Effector memory CD8-positive, alpha-beta T cell (primary cell): ENCODE results near the gene HS3ST6.

Source experiments
- ATAC-seq: fragments of 150-1000 bp; cut with Tn5 transposase; replicated peaks from 2 replicates; pipeline ENCODE4 v1.10.0; 2021; ENCODE audit warnings: mild to moderate bottlenecking, moderate library complexity
- DNase-seq, 3 experiments: peaks; one replicate each; pipeline ENCODE4 v3.0.0; 2021
- H3K27ac Mint-ChIP-seq, 2 donors: one replicate each; pipeline ENCODE4 v1.8.0; 2022; ENCODE audit warnings: mild to moderate bottlenecking in 2 of 2, mixed read lengths in 2 of 2, moderate library complexity in 2 of 2
- H3K27me3 Mint-ChIP-seq, 2 donors: one replicate each; pipeline ENCODE4 v1.8.0; 2022; ENCODE audit warnings: mixed read lengths in 2 of 2
- H3K36me3 Mint-ChIP-seq: one replicate; pipeline ENCODE4 v1.8.0; 2022; ENCODE audit warnings: mild to moderate bottlenecking, moderate library complexity, mixed read lengths; ENCODE audit not compliant: insufficient read depth
- H3K4me1 Mint-ChIP-seq, 2 donors: one replicate each; pipeline ENCODE4 v1.8.0; 2022; ENCODE audit warnings: low read depth in 2 of 2, mixed read lengths in 2 of 2
- H3K4me3 Mint-ChIP-seq, 2 donors: one replicate each; pipeline ENCODE4 v1.8.0; 2022; ENCODE audit warnings: mild to moderate bottlenecking in 2 of 2, mixed read lengths in 2 of 2, moderate library complexity in 2 of 2
- H3K9me3 Mint-ChIP-seq, 2 donors: one replicate each; pipeline ENCODE4 v1.8.0; 2022; ENCODE audit warnings: mixed read lengths in 2 of 2

The HS3ST6 gene

GRCh38 chr16:1914988-1915387, 3.2 kb downstream of the HS3ST6 start:
- Mint-ChIP-seq H3K4me1 (no peaks in the 10 kb centered on the region), H3K9me3 (no peaks in the 10 kb centered on the region), H3K27ac (no peak overlapping the region), H3K4me3 (no peak overlapping the region), H3K27me3 (peaks cover 31 to 54% of the 10 kb centered on the region in 2 donors), H3K36me3 (no peaks in the 10 kb centered on the region)
- ATAC-seq (no peak), DNase-seq (no peak)

- Mint-ChIP-seq H3K36me3 (no peaks in the 10 kb centered on the region), H3K4me1 (no peaks in the 10 kb centered on the region), H3K4me3 (no peak overlapping the region), H3K27me3 (peaks cover 26 to 53% of the 10 kb centered on the region in 2 donors), H3K9me3 (no peaks in the 10 kb centered on the region), H3K27ac (no peak overlapping the region)
- no peak for ATAC-seq
- DNase-seq: no peak
Measured at GRCh38 chr16:1914084-1914608, 4.1 kb downstream of the HS3ST6 start.

GRCh38 chr16:1913327-1914083, 4.7 kb downstream of the HS3ST6 start:
- Mint-ChIP-seq H3K4me1 (no peaks in the 10 kb centered on the region), H3K27me3 (peaks cover 31 to 53% of the 10 kb centered on the region in 2 donors), H3K27ac (no peak overlapping the region), H3K9me3 (no peaks in the 10 kb centered on the region), H3K36me3 (no peaks in the 10 kb centered on the region), H3K4me3 (no peak overlapping the region)
- no peak for DNase-seq
- no peak for ATAC-seq

GRCh38 chr16:1912215-1912543, 6.0 kb downstream of the HS3ST6 start:
- Mint-ChIP-seq H3K4me1 (no peaks in the 10 kb centered on the region), H3K4me3 (no peak overlapping the region), H3K27me3 (peaks cover 31 to 55% of the 10 kb centered on the region in 2 donors), H3K36me3 (no peaks in the 10 kb centered on the region), H3K9me3 (no peaks in the 10 kb centered on the region), H3K27ac (no peak overlapping the region)
- DNase-seq (no peak), ATAC-seq (no peak)

- no peaks in the 10 kb centered on the region for H3K36me3 Mint-ChIP-seq
- ATAC-seq (no peak), DNase-seq (no peak)
- H3K27ac Mint-ChIP-seq: no peak overlapping the region
- H3K9me3 Mint-ChIP-seq: no peaks in the 10 kb centered on the region
- no peaks in the 10 kb centered on the region for H3K4me1 Mint-ChIP-seq
- H3K27me3 Mint-ChIP-seq: peaks cover 26 to 55% of the 10 kb centered on the region in 2 donors
- H3K4me3 Mint-ChIP-seq: no peak overlapping the region
Measured at GRCh38 chr16:1911467-1912214, 6.6 kb downstream of the HS3ST6 start.

GRCh38 chr16:1909561-1910231, 8.5 kb downstream of the HS3ST6 start:
- Mint-ChIP-seq H3K4me3 (no peak overlapping the region), H3K4me1 (no peaks in the 10 kb centered on the region), H3K27me3 (peaks cover 7 to 49% of the 10 kb centered on the region in 2 donors), H3K27ac (no peak overlapping the region), H3K36me3 (no peaks in the 10 kb centered on the region), H3K9me3 (no peaks in the 10 kb centered on the region)
- no peak for ATAC-seq
- DNase-seq: no peak

- Mint-ChIP-seq H3K27ac (no peak overlapping the region), H3K9me3 (no peaks in the 10 kb centered on the region), H3K4me1 (no peaks in the 10 kb centered on the region), H3K4me3 (no peak overlapping the region), H3K36me3 (no peaks in the 10 kb centered on the region), H3K27me3 (peaks cover 7 to 49% of the 10 kb centered on the region in 2 donors)
- no peak for ATAC-seq
- no peak for DNase-seq
Measured at GRCh38 chr16:1908983-1909382, 9.2 kb downstream of the HS3ST6 start.

GRCh38 chr16:1908184-1908583, 10.0 kb downstream of the HS3ST6 start:
- H3K36me3 Mint-ChIP-seq: no peaks in the 10 kb centered on the region
- H3K4me1 Mint-ChIP-seq: no peaks in the 10 kb centered on the region
- H3K4me3 Mint-ChIP-seq: no peak overlapping the region
- H3K27ac Mint-ChIP-seq: no peak overlapping the region
- peaks cover 7 to 52% of the 10 kb centered on the region in 2 donors for H3K27me3 Mint-ChIP-seq
- DNase-seq: no peak
- ATAC-seq: no peak
- no peaks in the 10 kb centered on the region for H3K9me3 Mint-ChIP-seq

- Mint-ChIP-seq H3K36me3 (no peaks in the 10 kb centered on the region), H3K27ac (no peak overlapping the region), H3K9me3 (no peaks in the 10 kb centered on the region), H3K4me1 (no peaks in the 10 kb centered on the region), H3K27me3 (peaks cover 7 to 53% of the 10 kb centered on the region in 2 donors), H3K4me3 (no peak overlapping the region)
- DNase-seq (no peak), ATAC-seq (no peak)
Measured at GRCh38 chr16:1907226-1907860, 10.9 kb downstream of the HS3ST6 start.

GRCh38 chr16:1906846-1907165, 11.4 kb downstream of the HS3ST6 start:
- no peak overlapping the region for H3K4me3 Mint-ChIP-seq
- H3K4me1 Mint-ChIP-seq: no peaks in the 10 kb centered on the region
- no peak overlapping the region for H3K27ac Mint-ChIP-seq
- peaks cover 7 to 53% of the 10 kb centered on the region in 2 donors for H3K27me3 Mint-ChIP-seq
- ATAC-seq: no peak
- no peaks in the 10 kb centered on the region for H3K36me3 Mint-ChIP-seq
- DNase-seq: no peak
- H3K9me3 Mint-ChIP-seq: no peaks in the 10 kb centered on the region

- Mint-ChIP-seq H3K9me3 (no peaks in the 10 kb centered on the region), H3K27ac (no peak overlapping the region), H3K4me1 (no peaks in the 10 kb centered on the region), H3K36me3 (no peaks in the 10 kb centered on the region), H3K4me3 (no peak overlapping the region), H3K27me3 (peaks cover 7 to 53% of the 10 kb centered on the region in 2 donors)
- ATAC-seq (no peak), DNase-seq (no peak)
Measured at GRCh38 chr16:1906055-1906845, 12.0 kb downstream of the HS3ST6 start.

- Mint-ChIP-seq H3K4me3 (no peak overlapping the region), H3K27me3 (peaks cover 7 to 62% of the 10 kb centered on the region in 2 donors)
Measured at GRCh38 chr16:1903845-1904840, 14.1 kb downstream of the HS3ST6 start.

More at GRCh38 chr16:1903845-1904840, 14.1 kb downstream of the HS3ST6 start:
- no peaks in the 10 kb centered on the region for H3K36me3 Mint-ChIP-seq
- no peaks in the 10 kb centered on the region for H3K9me3 Mint-ChIP-seq
- no peaks in the 10 kb centered on the region for H3K4me1 Mint-ChIP-seq
- no peak overlapping the region for H3K27ac Mint-ChIP-seq
- ATAC-seq (no peak), DNase-seq (no peak)
